ENCODE data around the gene HLA-DQB2. TPM values are rescaled to one million over a fixed set of nuclear protein-coding genes. Genes with fewer than 3 reads are reported as not detected.

The HLA-DQB2 gene
- total RNA-seq, 1 donor from 2014 or later: not detected

DNA sequence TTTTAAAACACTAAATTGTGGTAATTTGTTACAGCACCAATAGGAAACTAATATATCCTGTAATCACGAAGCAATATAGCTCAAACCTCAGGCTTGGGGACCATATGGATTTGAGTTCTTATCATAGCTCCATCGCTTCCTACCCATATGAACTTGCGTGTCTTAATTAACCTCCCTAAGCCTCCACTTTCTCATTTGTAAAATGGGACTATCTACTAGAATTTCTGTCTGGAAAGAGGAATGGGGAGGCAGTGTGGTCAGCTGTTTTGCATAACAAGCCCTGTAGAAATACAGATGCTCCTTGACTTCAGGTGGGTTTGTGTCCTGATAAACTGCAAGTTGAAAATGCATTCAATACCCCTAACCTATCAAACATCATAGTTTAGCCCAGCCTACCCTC is 36.4 kb upstream of the HLA-DQB2 start:
- no peak for DNase-seq
- Mint-ChIP-seq H3K4me1 (ENCODE audit: low read depth, unreplicated experiment) (peaks cover 3% of the 10 kb centered on the region), H3K9me3 (ENCODE audit: unreplicated experiment) (peaks cover 5% of the 10 kb centered on the region), H3K27me3 (ENCODE audit: unreplicated experiment) (no peaks in the 10 kb centered on the region), H3K4me3 (ENCODE audit: unreplicated experiment) (no peak overlapping the region), H3K27ac (ENCODE audit: unreplicated experiment) (no peak overlapping the region), H3K36me3 (ENCODE audit: unreplicated experiment) (peaks cover 10% of the 10 kb centered on the region)
- TF ChIP-seq, protein P1, sequence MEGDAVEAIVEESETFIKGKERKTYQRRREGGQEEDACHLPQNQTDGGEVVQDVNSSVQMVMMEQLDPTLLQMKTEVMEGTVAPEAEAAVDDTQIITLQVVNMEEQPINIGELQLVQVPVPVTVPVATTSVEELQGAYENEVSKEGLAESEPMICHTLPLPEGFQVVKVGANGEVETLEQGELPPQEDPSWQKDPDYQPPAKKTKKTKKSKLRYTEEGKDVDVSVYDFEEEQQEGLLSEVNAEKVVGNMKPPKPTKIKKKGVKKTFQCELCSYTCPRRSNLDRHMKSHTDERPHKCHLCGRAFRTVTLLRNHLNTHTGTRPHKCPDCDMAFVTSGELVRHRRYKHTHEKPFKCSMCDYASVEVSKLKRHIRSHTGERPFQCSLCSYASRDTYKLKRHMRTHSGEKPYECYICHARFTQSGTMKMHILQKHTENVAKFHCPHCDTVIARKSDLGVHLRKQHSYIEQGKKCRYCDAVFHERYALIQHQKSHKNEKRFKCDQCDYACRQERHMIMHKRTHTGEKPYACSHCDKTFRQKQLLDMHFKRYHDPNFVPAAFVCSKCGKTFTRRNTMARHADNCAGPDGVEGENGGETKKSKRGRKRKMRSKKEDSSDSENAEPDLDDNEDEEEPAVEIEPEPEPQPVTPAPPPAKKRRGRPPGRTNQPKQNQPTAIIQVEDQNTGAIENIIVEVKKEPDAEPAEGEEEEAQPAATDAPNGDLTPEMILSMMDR (IDR thresholded peaks at IDR 0.05; ENCODE audit: partially characterized antibody, unreplicated experiment): no peak

DNA sequence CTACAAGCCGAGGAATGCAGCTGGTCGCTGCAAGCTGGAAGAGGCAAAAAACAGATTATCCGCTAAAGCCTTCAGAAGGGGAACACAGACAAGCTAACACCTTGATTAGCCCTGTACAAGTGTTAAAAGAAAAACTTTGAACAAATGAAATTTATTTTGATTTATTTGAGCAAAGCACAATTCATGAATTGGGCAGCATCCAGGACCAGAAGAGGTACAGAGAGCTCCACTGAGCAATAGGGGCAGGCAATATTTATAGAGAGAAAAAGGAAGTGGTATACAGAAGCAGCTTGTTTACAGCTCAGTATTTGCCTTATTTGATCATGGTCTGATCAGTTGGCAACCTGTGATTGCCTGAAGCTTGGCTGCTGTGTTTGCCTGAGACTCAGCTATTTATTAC is 35.8 kb upstream of the HLA-DQB2 start:
- Mint-ChIP-seq H3K27me3 (ENCODE audit: unreplicated experiment) (no peaks in the 10 kb centered on the region), H3K9me3 (ENCODE audit: unreplicated experiment) (peaks cover 5% of the 10 kb centered on the region), H3K36me3 (ENCODE audit: unreplicated experiment) (peaks cover 10% of the 10 kb centered on the region), H3K4me3 (ENCODE audit: unreplicated experiment) (no peak overlapping the region), H3K27ac (ENCODE audit: unreplicated experiment) (no peak overlapping the region), H3K4me1 (ENCODE audit: low read depth, unreplicated experiment) (peaks cover 3% of the 10 kb centered on the region)
- DNase-seq: no peak
- TF ChIP-seq, protein P1 (IDR thresholded peaks at IDR 0.05; ENCODE audit: partially characterized antibody, unreplicated experiment): no peak

DNA sequence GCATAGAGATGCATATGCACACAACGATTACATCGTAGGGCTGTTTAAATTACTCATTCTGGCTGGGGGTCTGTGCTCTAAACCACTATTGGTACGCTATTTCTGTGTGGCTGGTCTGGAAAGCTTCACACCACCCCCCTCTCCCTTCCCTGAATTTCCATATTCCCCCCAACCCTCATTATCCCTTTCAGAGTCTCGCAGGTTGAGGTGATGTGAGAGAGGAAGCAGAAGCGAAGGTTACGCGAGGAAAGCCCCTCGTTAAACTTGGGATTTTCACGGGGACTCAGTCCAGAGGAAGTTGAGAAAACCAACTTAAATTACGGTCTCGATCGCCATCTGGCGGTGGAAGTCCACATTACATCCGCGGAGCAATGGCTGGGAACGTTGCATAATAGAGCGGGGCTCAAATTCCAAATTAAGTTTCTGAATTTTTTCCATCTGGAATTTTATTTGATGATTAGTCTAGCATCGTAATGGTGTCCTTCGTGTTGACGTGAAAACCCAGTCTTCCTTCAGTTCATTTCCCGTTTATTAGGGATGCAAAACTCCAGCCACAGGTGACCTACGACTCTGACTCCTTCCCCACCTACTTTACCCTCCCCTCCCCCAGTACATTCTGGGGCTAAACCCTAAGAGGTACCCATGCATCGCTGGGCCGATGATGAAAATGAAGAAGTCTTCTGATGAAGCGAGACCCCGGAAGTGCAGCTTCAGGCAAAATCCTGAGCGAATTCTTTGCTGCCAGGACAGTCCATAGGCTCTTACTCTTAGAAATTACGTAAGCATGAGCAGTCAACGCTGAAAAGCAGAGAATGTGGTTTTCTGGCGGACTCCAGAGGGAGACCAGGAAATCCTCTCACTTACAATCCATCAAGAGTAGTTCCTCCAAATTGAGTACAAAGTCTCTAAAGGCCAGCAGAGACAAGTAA is 33.8 kb upstream of the HLA-DQB2 start:
- peak overlapping the region; percentile 54 for H3K4me3 Mint-ChIP-seq (ENCODE audit: unreplicated experiment)
- H3K9me3 Mint-ChIP-seq (ENCODE audit: unreplicated experiment): peaks cover 5% of the 10 kb centered on the region
- TF ChIP-seq, protein P1 (IDR thresholded peaks at IDR 0.05; ENCODE audit: partially characterized antibody, unreplicated experiment): peak; percentile 92
- peaks cover 10% of the 10 kb centered on the region for H3K36me3 Mint-ChIP-seq (ENCODE audit: unreplicated experiment)
- H3K4me1 Mint-ChIP-seq (ENCODE audit: low read depth, unreplicated experiment): peaks cover 3% of the 10 kb centered on the region
- H3K27me3 Mint-ChIP-seq (ENCODE audit: unreplicated experiment): no peaks in the 10 kb centered on the region
- H3K27ac Mint-ChIP-seq (ENCODE audit: unreplicated experiment): no peak overlapping the region
- peak; percentile 81 for DNase-seq

DNA sequence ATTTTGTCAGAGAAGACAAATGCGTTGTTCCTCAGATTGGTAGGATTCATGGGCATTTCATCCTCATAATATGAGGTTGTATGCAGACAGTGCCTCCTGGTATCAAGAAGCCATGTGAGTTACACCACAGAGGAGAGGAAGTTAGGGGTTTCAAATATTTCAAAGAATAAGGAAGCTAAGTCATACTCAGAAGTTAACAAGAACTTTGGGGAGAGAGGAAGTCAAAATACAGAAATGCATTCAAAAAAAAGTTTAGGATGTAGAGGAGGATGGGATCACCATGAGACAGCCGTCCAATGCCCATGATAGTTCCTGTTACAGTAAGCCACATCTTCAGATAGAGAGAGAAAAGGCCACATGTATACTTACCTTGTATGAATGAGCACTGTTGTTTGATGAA is 31.2 kb upstream of the HLA-DQB2 start:
- Mint-ChIP-seq H3K36me3 (ENCODE audit: unreplicated experiment) (peaks cover 10% of the 10 kb centered on the region), H3K27me3 (ENCODE audit: unreplicated experiment) (no peaks in the 10 kb centered on the region)
- no peak for DNase-seq

More for the DNA sequence above, 31.2 kb upstream of the HLA-DQB2 start:
- Mint-ChIP-seq H3K4me3 (ENCODE audit: unreplicated experiment) (no peak overlapping the region), H3K9me3 (ENCODE audit: unreplicated experiment) (peaks cover 5% of the 10 kb centered on the region), H3K4me1 (ENCODE audit: low read depth, unreplicated experiment) (peaks cover 3% of the 10 kb centered on the region), H3K27ac (ENCODE audit: unreplicated experiment) (no peak overlapping the region)
- TF ChIP-seq, protein P1 (IDR thresholded peaks at IDR 0.05; ENCODE audit: partially characterized antibody, unreplicated experiment): no peak

Measured in glutamatergic neuron (in vitro differentiated cells).